Erythroblast (primary cell): ENCODE results near the gene UNC5A.

Experiments
- DNase-seq, 2 experiments: peaks; one replicate each; lab custom pipeline; 2025; lab: John Stamatoyannopoulos, UW
- GATA1 ChIP-seq: IDR thresholded peaks from 2 replicates; pipeline ENCODE4 v1.6.1; 2011; ENCODE audit warnings: low read depth, mild to moderate bottlenecking, control low read depth, low read length, moderate library complexity
- POLR2A ChIP-seq: IDR thresholded peaks from 2 replicates; pipeline ENCODE4 v1.6.1; 2011; ENCODE audit warnings: mild to moderate bottlenecking, low read length

The UNC5A gene

DNA sequence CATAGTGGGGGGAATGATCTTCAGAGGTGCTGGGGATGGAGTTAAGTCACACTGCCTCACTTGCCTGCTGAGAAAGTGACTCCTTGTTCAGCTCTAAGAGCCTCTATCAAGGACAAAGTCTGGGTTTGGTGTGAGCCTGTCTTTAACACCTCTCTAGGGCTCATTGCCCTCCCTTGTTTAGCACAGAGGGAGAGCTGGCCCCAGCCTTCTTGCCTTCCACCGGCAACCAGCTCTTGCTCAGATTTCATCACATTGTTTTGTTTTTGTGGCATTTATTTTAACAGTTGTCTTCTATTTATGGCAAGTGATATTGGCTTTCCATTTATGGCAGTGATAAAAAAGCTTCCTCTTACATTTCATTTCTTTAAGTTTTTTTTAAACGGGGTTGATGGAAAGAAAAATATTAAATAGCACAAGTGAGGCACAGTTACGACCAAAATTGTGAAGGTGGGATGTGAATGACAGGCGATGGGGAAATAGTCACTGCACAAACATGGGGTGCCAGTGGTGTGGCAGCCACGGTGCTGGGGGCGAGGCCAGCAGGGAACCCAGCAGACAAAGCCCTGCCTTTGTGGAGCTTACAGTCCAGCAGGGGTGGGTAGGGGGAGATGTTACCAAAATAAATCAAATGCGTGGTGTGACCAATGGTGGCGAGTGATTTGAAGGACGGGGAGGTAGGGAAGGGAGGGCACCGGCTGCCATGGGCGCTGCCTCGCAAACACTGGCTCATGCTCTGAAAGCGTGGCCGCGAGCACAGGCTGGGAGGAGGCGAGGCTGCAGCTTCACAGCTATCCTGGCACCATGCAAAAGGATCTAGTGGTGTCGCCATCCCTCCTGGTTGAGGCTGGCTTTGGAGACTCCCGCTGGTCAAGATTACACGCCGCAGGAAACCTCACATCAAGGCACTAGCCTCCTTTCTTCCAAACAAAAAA, 21.2 kb upstream of the UNC5A start:
- no peak for DNase-seq
- no peak for TF ChIP-seq POLR2A
- TF ChIP-seq GATA1 = no peak

DNA sequence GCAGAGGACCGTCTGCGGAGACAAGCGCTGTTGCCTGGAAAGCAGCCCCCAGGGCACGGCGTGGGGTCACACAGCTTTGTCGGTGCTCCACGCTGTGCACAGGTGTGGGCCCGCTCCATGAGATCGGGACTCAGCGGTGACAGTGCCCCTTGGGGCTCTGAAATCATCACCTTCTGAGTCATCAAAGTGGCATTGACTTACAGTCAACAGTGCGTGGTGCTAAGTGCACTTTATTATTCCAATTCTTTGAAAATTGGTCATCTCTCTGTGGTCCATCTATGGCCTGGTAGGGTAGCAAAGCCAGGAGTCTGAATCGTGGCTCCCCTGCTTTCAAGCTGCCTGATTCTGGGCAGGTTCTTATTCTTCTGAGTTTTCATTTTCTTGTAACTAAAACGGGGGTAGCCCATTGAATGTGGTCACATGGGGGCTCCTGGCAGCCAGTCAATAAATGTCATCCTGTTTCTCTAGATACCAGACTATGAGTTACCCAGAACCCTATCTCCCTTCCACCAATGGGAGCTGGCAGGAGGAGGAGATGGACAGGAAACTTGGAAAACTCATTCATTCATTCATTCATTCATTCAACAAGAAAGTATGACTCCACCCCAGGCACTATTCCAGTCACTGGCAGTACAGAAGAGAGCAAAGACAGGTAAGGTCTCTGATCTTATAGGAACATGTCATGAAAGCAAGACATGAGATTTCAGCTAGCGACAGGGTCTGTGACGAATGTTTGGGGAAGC, 20.3 kb upstream of the UNC5A start:
- DNase-seq = no peak
- TF ChIP-seq GATA1 (no peak), POLR2A (no peak)

GRCh38 chr5:176790941-176791340, 19.4 kb upstream of the UNC5A start:
- no peak for TF ChIP-seq GATA1
- TF ChIP-seq POLR2A = no peak
- DNase-seq = no peak

- TF ChIP-seq POLR2A (no peak), GATA1 (no peak)
- no peak for DNase-seq
Observed at GRCh38 chr5:176792655-176793342, 17.6 kb upstream of the UNC5A start.

DNA sequence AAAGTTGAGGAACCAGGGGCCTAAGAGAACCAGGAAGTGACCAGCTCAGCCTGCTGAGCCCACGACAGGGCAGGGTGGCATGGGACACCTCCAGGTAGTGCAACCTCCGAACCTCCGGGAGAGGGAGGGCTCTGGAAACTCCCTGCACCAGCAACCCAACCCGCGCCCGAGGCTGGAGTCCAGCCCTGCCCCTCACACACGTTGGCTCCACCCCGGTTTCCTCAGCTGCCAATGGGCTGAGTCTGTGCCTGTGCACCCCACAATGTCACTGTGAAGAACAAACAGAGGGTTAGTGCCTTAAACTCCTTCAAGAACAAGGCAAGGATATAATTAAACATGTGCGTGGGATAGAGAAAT, 17.0 kb upstream of the UNC5A start:
- TF ChIP-seq GATA1 (no peak), POLR2A (no peak)
- no peak for DNase-seq

DNA sequence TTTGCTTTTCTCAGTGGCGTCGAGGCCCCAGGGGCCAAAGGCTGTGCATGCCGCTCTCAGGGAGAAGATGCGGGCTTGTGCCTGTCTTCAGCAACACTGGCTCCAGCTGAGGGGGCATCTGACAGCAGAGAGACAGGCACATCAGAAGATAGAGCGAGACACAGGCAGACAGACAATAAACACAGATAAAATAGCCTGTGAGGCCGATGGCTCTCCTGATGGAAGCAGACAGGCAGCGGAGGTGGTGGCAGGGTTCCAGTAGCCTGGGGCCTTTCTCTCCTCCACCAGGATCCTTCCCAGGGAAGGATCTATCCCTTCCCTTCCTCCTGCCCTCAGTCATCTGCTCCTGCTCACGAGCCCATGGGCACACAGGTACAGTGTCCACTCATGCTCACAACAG, 16.6 kb upstream of the UNC5A start:
- no peak for TF ChIP-seq GATA1
- TF ChIP-seq POLR2A = no peak
- no peak for DNase-seq

DNA sequence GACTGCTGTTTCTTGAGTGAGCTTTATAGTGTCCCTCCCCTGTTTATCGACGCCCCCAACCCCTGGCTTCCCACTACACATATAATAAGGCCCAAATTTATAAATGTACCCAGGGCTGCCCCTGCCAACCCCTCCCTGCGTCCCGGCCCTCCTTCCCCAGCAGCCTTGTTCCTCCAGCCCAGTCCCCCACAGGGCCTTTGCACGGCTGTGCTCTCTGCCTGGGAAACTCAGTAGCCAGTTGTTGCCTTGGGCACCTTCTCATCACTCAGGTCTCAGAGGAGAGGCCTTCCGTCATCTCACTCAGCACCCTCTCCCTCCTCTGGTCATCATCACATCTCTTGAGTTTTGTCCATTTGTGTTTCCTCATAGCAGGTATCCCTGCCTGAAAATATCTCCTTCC, 15.8 kb upstream of the UNC5A start:
- TF ChIP-seq GATA1 = no peak
- DNase-seq = no peak

DNA sequence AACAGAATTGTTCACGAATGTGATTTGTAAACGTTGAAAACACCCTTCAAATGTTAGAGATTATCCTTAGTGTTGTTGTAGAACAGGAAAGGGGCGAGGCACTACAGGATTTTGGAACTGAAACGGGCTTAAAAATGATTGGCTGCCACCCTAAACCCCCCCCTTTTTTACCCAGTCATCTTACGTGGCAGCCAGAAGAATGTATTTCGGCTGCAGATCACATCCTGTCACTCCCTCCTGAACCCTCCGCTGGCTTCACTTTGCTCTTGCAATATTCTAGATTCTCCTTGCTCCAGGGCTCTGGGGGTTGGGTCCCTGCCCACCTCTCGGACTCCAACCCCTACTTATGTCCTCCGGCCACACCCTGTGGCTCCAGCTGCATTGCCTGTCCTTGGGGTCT, 13.9 kb upstream of the UNC5A start:
- no peak for TF ChIP-seq GATA1
- no peak for TF ChIP-seq POLR2A
- DNase-seq = no peak

GRCh38 chr5:176796970-176797369, 13.4 kb upstream of the UNC5A start:
- no peak for DNase-seq
- TF ChIP-seq POLR2A = no peak
- no peak for TF ChIP-seq GATA1

DNA sequence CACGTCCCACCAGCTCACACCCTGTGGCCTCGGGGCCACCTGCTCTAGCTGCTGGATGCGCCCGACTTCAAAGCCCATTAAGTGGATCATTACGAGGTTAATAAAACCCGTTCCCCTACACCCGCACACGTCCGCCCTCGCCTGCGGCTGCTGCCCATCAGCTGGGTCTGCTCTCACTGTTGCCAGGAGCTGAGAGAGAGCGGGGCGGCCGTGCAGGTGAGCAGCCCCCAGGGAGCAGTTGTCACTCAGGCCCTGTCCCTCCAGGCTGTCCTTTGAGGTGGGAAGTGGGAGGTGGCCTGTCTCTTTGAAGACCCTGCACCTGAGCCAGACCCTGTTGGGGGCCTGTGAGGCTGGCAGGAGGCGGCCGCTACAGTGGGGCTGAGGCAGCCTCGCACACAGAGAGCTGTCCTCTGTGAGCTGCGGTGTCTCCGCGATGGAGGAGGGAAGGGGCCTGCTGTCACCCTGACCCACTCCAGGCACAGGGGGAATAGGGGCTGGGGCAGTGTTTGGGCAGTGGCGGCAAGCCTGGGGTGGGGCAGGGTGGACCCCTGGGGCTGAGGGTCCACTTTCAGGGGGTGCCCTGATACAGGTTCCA, 12.8 kb upstream of the UNC5A start:
- TF ChIP-seq GATA1 = no peak
- no peak for TF ChIP-seq POLR2A
- no peak for DNase-seq

DNA sequence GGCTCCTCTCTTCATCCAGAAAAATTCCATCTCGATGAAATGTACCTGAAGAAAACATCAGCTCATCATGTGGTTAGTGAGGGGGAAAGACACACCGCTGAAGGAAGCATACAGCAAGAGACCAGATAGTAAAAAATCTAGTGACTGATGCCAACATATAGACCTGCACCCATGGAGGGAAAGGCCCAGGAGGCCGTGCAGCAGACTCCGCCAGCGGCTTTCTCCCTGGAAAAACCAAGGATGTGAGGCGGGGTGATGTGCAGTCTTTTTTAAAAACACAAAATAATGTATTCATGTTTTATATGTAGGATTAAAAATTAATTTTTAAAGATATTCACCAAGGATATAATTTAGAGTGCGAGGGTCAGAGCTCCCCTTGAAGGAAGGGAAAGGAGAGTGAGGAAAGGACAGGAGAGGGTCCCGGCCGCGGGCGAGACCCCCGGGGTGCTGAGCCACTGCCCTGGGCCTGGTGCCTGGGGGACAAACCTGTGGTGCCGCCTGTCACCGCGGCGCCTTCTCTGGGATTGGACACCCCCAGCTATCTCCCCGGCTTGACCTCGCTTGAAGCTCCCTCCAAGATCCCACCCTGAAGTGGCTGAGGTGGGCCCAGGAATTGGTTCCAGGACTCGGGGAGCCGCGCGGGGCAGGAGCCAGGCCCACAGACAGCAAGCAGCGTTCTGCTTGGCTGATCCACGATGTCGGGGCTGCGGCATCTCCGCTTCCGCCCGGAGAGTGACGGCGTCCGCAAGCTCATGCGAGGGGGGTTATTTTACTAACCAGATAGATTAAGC, 12.1 kb upstream of the UNC5A start:
- DNase-seq = no peak
- TF ChIP-seq POLR2A (no peak), GATA1 (no peak)

DNA sequence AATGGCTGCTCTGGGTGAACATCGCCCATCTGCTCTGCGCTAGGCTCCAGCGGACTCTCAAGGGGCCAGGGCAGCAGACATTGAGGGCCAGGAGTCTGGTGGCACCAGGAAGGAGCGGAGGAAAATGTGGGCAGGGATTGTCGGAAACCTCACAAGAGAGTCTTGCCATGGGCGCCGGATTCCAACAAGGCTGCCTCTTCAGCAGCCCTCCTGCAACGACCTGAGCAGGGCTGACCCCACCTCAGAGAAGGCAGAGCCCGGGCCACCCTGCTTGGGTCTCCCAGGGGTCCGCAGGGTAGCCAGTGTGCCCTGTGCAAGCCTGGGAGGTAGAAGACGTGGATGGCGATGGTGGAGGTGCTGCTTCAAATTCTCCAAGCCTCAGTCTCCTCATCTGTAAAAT, 11.4 kb upstream of the UNC5A start:
- no peak for TF ChIP-seq POLR2A
- TF ChIP-seq GATA1 = no peak
- no peak for DNase-seq

DNA sequence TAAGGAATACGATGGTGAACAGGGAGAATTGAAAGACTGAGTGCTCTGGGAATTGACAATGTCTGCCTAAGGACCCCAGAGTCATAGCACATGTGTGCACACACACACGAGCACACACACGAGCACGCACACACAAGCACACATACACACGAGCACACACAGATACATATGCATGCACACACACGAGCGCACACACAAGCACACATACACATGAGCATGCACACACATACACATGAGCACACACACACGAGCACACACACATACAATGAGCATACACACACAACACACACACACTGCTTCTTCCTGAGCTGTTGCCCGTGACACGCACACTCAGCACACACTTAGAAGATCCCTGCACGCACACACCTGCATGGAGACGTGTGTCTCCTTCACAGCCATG, 10.9 kb upstream of the UNC5A start:
- DNase-seq = no peak
- TF ChIP-seq POLR2A (no peak), GATA1 (no peak)

- no peak for DNase-seq
- TF ChIP-seq GATA1 (no peak), POLR2A (no peak)
Observed at GRCh38 chr5:176800024-176800423, 10.3 kb upstream of the UNC5A start.
